BLaER1 treated with 17β-estradiol and CSF1 and Interleukin-3, amounts not matched to agents 10 nM and 100 nM (cell line): ENCODE measurements around the gene RHOBTB3.

Source experiments
- H3K27ac ChIP-seq, 11 experiments: shearing (Covaris generic); formaldehyde crosslinking; 2 replicates each; pipeline ENCODE4 v1.8.1; 2022
- H3K27me3 ChIP-seq, 11 experiments: shearing (Covaris generic); formaldehyde crosslinking; 2 replicates each; pipeline ENCODE4 v1.8.1; 2022
- H3K36me3 ChIP-seq, 11 experiments: shearing (Covaris generic); formaldehyde crosslinking; 2 replicates each; pipeline ENCODE4 v1.8.1; 2022
- H3K4me1 ChIP-seq, 10 experiments: shearing (Covaris generic); formaldehyde crosslinking; 2 replicates each; pipeline ENCODE4 v1.8.1; 2022
- H3K4me2 ChIP-seq, 11 experiments: shearing (Covaris generic); formaldehyde crosslinking; 2 replicates each; pipeline ENCODE4 v1.8.1; 2022
- H3K4me3 ChIP-seq, 10 experiments: shearing (Covaris generic); formaldehyde crosslinking; 2 replicates each; pipeline ENCODE4 v1.8.1; 2022
- H3K9ac ChIP-seq, 11 experiments: shearing (Covaris generic); formaldehyde crosslinking; 2 replicates each; pipeline ENCODE4 v1.8.1; 2022
- H3K9me3 ChIP-seq, 11 experiments: shearing (Covaris generic); formaldehyde crosslinking; replicated peaks in 1 of 11; 2 replicates each; pipeline ENCODE4 v1.8.1; 2022
- H4K20me1 ChIP-seq, 11 experiments: shearing (Covaris generic); formaldehyde crosslinking; 2 replicates each; pipeline ENCODE4 v1.8.1; 2022
- Cebpa-rat ChIP-seq, 11 experiments: shearing (Covaris generic); IDR thresholded peaks; 2 replicates each; pipeline ENCODE4 v1.8.1; 2022

Gene RHOBTB3

DNA sequence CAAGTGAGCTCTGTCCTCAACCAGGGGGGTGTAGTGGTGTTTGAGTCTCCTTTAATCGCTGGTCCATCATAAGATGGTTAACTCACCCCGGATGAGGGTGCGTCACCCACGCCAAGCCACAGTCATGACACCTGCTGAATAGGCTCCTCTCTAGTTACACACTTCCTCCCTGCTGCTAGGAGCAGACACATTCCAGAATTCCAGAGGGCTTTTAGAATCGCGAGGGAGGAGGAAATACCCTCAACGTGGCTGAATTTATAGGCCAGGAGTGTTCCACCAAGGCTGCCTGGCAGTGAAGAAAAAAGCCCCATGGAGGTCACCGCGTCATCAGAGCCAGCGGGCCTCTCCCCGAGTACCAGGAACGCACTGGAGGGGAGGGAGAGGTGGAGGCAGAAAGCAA lies 86.3 kb downstream of the RHOBTB3 start:
- H3K4me1 ChIP-seq: peaks cover 56 to 78% (median 71%) of the 10 kb centered on the region in 10 experiments
- H3K27ac ChIP-seq: peak overlapping the region in 10 of 11 experiments; percentile 67 to 96 (median 88); a peak in 20 of 22 replicates
- H3K36me3 ChIP-seq: peaks cover 72 to 91% (median 85%) of the 10 kb centered on the region in 11 experiments
- peaks cover 73 to 96% (median 91%) of the 10 kb centered on the region in 11 experiments for H4K20me1 ChIP-seq
- peak overlapping the region; percentile 79 to 97 (median 88); a peak in 19 of 20 replicates for H3K4me3 ChIP-seq
- no peak for TF ChIP-seq Cebpa-rat (IDR thresholded peaks at IDR 0.05)
- H3K9me3 ChIP-seq: no peaks in the 10 kb centered on the region
- peak overlapping the region; percentile 94 to 99 (median 97) for H3K4me2 ChIP-seq
- H3K9ac ChIP-seq: peak overlapping the region; percentile 65 to 90 (median 87)
- H3K27me3 ChIP-seq: no peaks in the 10 kb centered on the region

DNA sequence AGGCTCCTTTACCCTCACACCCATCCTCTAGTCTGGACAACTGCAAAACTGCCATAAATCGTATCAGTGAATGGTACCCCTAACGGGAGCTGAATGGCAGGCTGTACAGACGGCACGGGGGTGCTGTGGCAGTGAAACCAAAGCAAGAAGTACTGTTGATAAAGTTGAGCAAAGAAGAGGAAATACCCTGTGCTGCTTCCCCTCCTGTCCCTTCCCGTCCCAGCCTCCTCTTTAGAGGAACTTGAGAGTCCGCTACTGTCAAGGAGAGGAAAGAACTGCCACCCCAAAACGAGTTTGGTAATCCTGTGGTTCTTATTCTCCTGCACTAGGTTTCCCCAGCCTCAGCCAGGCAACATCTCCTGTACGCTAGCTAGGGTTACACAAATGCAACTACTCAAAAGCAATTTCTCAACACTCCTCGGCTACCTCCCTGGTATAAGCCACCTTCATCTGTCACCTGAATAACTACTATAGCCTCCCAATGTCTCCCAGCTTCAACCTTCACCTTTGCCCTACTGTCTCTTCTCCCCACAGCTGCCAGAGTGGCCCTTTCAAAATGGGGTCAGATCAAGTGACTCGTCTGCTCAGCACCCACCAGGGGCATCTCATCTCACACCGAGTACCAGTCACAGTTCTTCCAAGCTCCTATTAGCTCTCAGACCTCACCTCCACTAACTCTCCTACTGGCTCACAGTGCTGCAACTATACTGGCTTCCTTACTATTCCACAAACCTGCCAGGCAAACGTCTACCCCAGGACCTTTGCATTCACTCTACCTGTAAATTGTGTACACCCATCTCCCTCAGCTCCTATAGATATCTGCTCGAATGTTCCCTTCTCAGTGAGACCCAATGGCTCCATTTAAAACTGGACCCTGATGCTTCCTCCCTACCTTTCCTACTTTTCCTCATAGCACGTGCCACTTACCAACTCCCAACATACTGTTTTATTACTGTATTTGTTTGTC lies 87.3 kb downstream of the RHOBTB3 start:
- peak in 6 of 11 experiments; percentile 14 to 69 (median 56); a peak in 6 of 22 replicates for TF ChIP-seq Cebpa-rat (IDR thresholded peaks at IDR 0.05)
- Histone ChIP-seq H3K27ac (peak overlapping the region; percentile 38 to 96 (median 88); a peak in 21 of 22 replicates), H3K4me3 (peak overlapping the region; percentile 79 to 97 (median 88)), H3K9me3 (no peaks in the 10 kb centered on the region), H3K27me3 (no peaks in the 10 kb centered on the region), H3K4me2 (peak overlapping the region; percentile 94 to 99 (median 97)), H3K36me3 (peaks cover 61 to 81% (median 75%) of the 10 kb centered on the region in 11 experiments), H4K20me1 (peaks cover 73 to 86% (median 83%) of the 10 kb centered on the region in 11 experiments), H3K9ac (peak overlapping the region; percentile 80 to 90 (median 87)), H3K4me1 (peaks cover 46 to 73% (median 65%) of the 10 kb centered on the region in 10 experiments)

DNA sequence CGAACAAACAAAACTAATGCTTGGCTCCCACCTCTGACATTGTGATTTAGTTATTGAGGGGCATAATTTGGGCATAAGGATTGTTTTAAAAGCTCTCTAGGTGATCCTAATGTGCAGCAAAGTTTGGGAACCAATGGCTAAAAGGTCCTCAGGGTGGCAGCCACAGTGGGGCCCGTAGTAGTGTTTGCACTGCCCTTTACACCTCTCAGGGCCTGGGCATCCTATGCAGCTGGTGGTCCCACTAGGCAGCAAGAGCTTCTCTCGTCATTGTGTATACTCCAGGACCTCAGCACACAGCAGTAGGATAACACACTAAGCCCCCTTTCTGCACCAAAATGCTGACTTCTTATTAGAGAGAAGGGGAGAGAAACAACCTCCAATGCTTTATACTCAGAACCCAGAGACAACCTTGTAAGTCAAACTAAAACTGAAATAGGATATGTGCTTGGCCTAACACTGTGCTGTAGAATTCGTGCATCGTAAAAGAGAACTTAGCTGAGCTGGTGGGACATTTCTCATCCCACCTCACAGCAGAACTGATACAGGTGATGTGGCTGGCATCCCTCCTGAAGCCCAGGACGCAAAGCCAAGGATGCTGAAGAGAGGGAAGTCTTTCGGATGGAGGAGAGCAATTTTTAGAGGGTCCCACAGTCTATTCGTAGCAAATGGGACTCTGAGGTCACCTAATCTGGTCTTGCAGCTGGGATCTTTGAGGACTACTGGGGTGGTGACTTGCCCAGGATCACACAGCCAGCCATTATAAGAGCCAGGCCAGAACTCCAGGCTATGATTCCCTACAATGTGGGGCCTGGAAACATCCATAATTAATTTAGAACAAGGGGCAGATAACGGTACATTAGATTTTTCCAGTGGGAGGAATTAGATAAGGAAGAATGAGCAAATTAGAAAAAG lies 90.2 kb downstream of the RHOBTB3 start:
- H3K9ac ChIP-seq: peak overlapping the region; percentile 80 to 90 (median 87)

DNA sequence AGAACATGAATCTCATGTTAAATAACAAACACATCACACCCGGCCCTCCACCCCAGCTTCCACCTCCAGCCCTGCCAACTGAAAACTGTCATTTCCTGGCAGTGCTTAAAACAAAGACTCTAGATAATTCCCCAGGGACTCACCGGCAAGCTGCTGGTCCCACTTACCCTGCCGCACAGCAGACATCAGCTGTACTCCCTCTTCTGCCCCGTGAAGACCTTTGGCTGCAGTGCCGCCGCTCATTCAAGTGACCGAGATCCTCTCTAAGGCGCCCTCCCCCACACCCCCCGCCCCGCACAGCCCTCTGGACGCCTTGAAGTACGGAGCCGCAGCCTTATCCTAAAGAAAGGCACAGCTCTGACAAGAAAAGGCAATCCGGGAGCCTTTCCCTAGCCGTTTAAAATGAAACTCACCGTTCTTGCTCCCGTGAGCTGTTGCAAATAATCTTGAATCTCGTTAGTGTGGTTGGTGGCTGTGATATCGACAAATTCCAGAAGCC lies 91.0 kb downstream of the RHOBTB3 start:
- Histone ChIP-seq H3K27me3 (no peaks in the 10 kb centered on the region), H3K9ac (peak overlapping the region; percentile 80 to 90 (median 87)), H3K27ac (peak overlapping the region; percentile 61 to 96 (median 89)), H3K4me3 (peak overlapping the region; percentile 79 to 97 (median 88)), H4K20me1 (peaks cover 42 to 51% (median 48%) of the 10 kb centered on the region in 11 experiments), H3K9me3 (no peaks in the 10 kb centered on the region), H3K36me3 (peaks cover 25 to 45% (median 39%) of the 10 kb centered on the region in 11 experiments), H3K4me2 (peak overlapping the region; percentile 94 to 99 (median 97)), H3K4me1 (peaks cover 40 to 63% (median 59%) of the 10 kb centered on the region in 10 experiments)
- no peak for TF ChIP-seq Cebpa-rat (IDR thresholded peaks at IDR 0.05)

More for the DNA sequence above, 90.2 kb downstream of the RHOBTB3 start:
- TF ChIP-seq Cebpa-rat (IDR thresholded peaks at IDR 0.05): no peak
- Histone ChIP-seq H3K9me3 (no peaks in the 10 kb centered on the region), H3K4me1 (peaks cover 40 to 70% (median 65%) of the 10 kb centered on the region in 10 experiments), H3K4me2 (peak overlapping the region; percentile 94 to 99 (median 97)), H3K27me3 (no peaks in the 10 kb centered on the region), H4K20me1 (peaks cover 50 to 58% (median 56%) of the 10 kb centered on the region in 11 experiments), H3K36me3 (peaks cover 32 to 52% (median 46%) of the 10 kb centered on the region in 11 experiments), H3K4me3 (peak overlapping the region; percentile 79 to 97 (median 88)), H3K27ac (peak overlapping the region; percentile 61 to 96 (median 89))

DNA sequence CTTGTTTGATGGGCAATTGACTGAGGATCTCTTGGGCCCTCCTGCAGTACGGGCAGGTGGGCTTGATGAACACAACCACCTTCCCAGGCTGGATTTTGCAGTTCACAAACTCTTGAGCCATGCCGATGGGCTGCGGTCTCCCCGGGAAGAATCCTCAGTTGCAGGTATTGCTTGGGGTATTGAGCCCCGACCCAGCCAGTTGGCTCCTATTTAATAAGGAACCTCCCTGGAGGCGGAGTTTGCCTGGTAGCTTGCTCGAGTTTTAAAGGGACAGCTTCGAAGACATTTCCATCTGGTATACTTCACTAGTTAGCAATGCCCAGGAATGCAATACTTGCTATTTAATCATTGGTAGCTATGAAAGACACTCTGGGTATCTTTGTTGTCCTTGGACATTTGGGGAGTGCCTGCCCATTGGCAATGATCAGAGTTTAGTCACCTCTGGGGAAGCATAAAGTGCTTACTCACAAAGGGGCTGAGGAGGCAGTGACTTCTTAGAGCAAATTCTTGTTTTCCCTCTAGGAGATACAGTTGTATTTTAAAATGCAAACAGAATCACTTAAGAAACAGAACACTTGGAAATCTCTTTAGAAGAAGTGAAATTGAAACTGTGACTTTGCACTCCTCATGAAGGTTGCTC lies 91.5 kb downstream of the RHOBTB3 start, which contains the start of gene GLRX:
TSS of gene GLRX (minus strand) at position 185 of the 640 bp plus-strand sequence. CDS start at position 121, 64 bp downstream.
- H3K9ac ChIP-seq: peak within 1 kb of the TSS; percentile 80 to 90 (median 87)
- H3K27me3 ChIP-seq: no peaks in the 10 kb centered on the region
- no peak for TF ChIP-seq Cebpa-rat (IDR thresholded peaks at IDR 0.05)
- peaks cover 37 to 45% (median 43%) of the 10 kb centered on the region in 11 experiments for H4K20me1 ChIP-seq
- H3K27ac ChIP-seq: peak within 1 kb of the TSS; percentile 84 to 96 (median 89)
- peak within 1 kb of the TSS; percentile 79 to 97 (median 88) for H3K4me3 ChIP-seq
- H3K36me3 ChIP-seq: peaks cover 19 to 39% (median 33%) of the 10 kb centered on the region in 11 experiments; a peak in 20 of 22 replicates
- peaks cover 40 to 60% (median 56%) of the 10 kb centered on the region in 10 experiments for H3K4me1 ChIP-seq
- peak within 1 kb of the TSS; percentile 94 to 99 (median 97) for H3K4me2 ChIP-seq
- H3K9me3 ChIP-seq: no peaks in the 10 kb centered on the region

DNA sequence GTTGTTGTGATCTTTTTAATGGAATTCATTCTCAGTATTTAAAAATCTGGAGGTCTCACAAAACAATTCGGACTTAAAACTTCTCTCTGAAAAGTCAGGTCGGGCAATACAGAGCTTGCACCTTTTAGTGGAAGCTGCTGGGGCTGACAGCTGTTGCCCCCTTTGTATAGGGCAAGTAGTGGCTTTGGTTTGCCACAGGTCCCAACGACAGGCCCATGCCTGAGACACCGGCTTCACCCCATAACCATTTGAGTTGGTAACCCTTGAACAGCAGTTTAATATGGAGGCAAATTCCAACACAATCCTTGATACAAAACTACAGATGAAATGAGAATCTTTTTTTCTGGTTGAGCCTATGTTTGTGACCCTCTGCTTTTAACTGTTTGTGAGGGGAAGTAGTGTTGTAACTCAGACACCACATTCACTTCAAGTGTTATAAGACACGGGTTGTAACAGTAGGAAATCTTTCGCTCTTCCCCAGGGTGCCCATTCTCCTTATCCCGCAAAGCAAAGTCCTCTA lies 92.1 kb downstream of the RHOBTB3 start:
- H3K9ac ChIP-seq: peak overlapping the region; percentile 80 to 90 (median 87)
- H3K27ac ChIP-seq: peak overlapping the region; percentile 84 to 96 (median 89)
- H3K36me3 ChIP-seq: peaks cover 16 to 35% (median 29%) of the 10 kb centered on the region in 11 experiments; a peak in 19 of 22 replicates
- peaks cover 31 to 39% (median 36%) of the 10 kb centered on the region in 11 experiments; a peak in 20 of 22 replicates for H4K20me1 ChIP-seq
- H3K9me3 ChIP-seq: no peaks in the 10 kb centered on the region
- peaks cover 42 to 62% (median 52%) of the 10 kb centered on the region in 10 experiments for H3K4me1 ChIP-seq
- TF ChIP-seq Cebpa-rat (IDR thresholded peaks at IDR 0.05): no peak
- peak overlapping the region; percentile 90 to 99 (median 97) for H3K4me2 ChIP-seq
- peak overlapping the region; percentile 79 to 97 (median 88) for H3K4me3 ChIP-seq
- no peaks in the 10 kb centered on the region for H3K27me3 ChIP-seq
